GM18511 (cell line): ENCODE measurements around the gene NUDT1.

Experiments
- ATAC-seq: cut with Tn5 transposase; IDR thresholded peaks from one replicate; pipeline ENCODE4 v1.9.1; 2021; ENCODE audit warnings: mild to moderate bottlenecking, moderate library complexity; ENCODE audit not compliant: unreplicated experiment

NUDT1 gene

DNA sequence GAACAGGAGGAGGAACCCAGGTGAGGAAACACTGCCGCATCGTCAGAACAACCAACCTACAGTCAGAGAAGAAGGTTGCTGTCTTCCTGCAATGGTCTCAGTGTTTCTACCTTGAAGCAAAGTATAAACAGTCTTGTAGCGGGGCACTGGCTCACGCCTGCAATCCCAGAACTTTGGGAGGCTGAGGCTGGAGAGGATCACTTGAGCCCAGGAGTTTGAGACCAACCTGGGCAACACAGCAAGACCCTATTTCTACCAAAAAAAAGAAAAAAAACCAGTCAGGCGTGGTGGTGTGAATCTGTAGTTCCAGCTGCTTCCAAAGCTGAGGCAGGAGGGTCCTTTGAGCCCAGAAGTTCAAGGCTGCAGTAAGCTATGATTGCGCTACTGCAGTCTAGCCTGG is 48.9 kb downstream of the NUDT1 start:
- ATAC-seq = no peak

GRCh38 chr7:2295936-2296620 is 54.1 kb downstream of the NUDT1 start:
- no peak for ATAC-seq

GRCh38 chr7:2296832-2297231 is 54.8 kb downstream of the NUDT1 start:
- no peak for ATAC-seq

DNA sequence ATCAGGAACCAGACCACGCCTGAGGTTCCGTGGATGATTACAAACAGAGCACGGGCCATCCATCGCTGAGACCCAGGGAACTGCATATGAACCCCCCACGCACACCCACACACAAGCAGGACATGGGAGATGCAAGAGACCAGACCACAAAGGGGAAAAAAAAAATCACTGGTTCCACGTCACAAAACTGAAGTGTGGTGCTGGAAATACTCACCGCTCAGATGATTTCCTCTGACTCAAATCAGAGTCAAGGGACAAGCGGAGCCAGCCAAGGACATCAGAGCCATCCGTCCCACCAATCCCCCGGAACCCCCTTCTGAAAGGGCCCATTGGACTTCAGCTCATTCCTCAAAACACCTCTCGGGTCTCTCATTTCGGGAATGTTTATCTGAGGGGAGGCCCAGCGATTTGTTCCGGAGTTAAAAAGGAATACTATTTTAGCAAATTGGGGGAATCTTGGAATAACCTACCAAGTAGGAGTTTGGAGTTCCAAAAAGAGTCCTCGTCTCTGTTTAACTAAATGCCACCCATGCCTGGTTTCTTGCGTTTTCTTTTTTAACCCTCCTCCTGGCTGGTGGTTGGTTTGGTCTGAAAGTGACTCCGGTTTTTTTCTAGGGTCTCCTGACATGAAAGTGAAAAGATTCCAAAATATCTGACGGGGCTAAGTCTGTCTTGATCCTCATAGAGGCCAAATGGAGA is 57.3 kb downstream of the NUDT1 start:
- ATAC-seq = peak; percentile 52

- peak; percentile 39 for ATAC-seq
Measured at GRCh38 chr7:2299870-2300512, 58.0 kb downstream of the NUDT1 start.
